Smooth muscle cell of trachea (primary cell): ENCODE measurements around the gene RALGAPA2. TPM values are rescaled to one million over a fixed set of nuclear protein-coding genes. Genes with fewer than 3 reads are reported as not detected.

Experiments
- total RNA-seq: library from RNA; depleted of rRNA; stranded (reverse); fragments of >200 nt; gene quantifications from 2 replicates; pipeline ENCODE4 v1.2.1, GENCODE V29; 2014

Gene RALGAPA2
- 7.3 and 7.9 TPM in 2 replicates for total RNA-seq

GRCh38 chr20:20712474-20713243 lies at the start of gene RALGAPA2:
Gene RALGAPA2, minus strand, starts transcription at chr20:20712644. Its CDS starts 164 bp downstream, at chr20:20712480.

GRCh38 chr20:20367575-20368417 lies 344.6 kb downstream of the RALGAPA2 start, which contains the start of gene INSM1:
Gene INSM1, plus strand, starts transcription at chr20:20368104. Its CDS starts 164 bp downstream, at chr20:20368268.

